ENCODE measurements around the gene CCR5AS.

GRCh38 chr3:46365041-46365440, 41.8 kb downstream of the CCR5AS start:
- TF ChIP-seq ZNF274 (IDR thresholded peaks at IDR 0.05; ENCODE audit: low read depth, low read length) (no peak), YY1 (IDR thresholded peaks at IDR 0.05; ENCODE audit: insufficient read depth, insufficient read length) (no peak), SUZ12 (IDR thresholded peaks at IDR 0.05; ENCODE audit: extremely low read depth, insufficient read depth, insufficient read length) (no peak)
